ENCODE data around the gene RABL3.

- TF ChIP-seq CTCF (conservative IDR thresholded peaks at IDR 0.05; ENCODE audit: low read length) (no peak), EZH2phosphoT487 (IDR thresholded peaks at IDR 0.05; ENCODE audit: borderline replicate concordance) (no peak)
Observed at GRCh38 chr3:120780977-120781376, 38.7 kb upstream of the RABL3 start.
